HuH-7.5 (cell line): ENCODE results near the gene GREB1L.
A peak's percentile ranks its signal among the peaks of the same experiment; 100 is the strongest.
"Not testable (repeated sequence)": the region's sequence is repeated elsewhere in the genome, so short reads cannot be mapped to it uniquely, and the experiment has no call there.

Experiments
- DNase-seq: peaks from one replicate; pipeline ENCODE4 v3.0.0; 2011; ENCODE audit warnings: low spot score

Gene GREB1L

GRCh38 chr18:21264651-21265050 lies 22.6 kb downstream of the GREB1L start:
- DNase-seq = peak; percentile 31

GRCh38 chr18:21265971-21266673 lies 24.1 kb downstream of the GREB1L start:
- no peak for DNase-seq

GRCh38 chr18:21267400-21267799 lies 25.4 kb downstream of the GREB1L start:
- no peak for DNase-seq

- no peak for DNase-seq
Measured at GRCh38 chr18:21269349-21269748, 27.3 kb downstream of the GREB1L start.

GRCh38 chr18:21270453-21270852 lies 28.4 kb downstream of the GREB1L start:
- no peak for DNase-seq

- DNase-seq = no peak
Measured at GRCh38 chr18:21272016-21272579, 30.1 kb downstream of the GREB1L start.

GRCh38 chr18:21273568-21273967 lies 31.5 kb downstream of the GREB1L start:
- no peak for DNase-seq

- no peak for DNase-seq
Measured at GRCh38 chr18:21275645-21276044, 33.6 kb downstream of the GREB1L start.

GRCh38 chr18:21277578-21277977 lies 35.5 kb downstream of the GREB1L start:
- no peak for DNase-seq

GRCh38 chr18:21278218-21278617 lies 36.2 kb downstream of the GREB1L start:
- DNase-seq = not testable (repeated sequence)

- no peak for DNase-seq
Measured at GRCh38 chr18:21281603-21282002, 39.6 kb downstream of the GREB1L start.

GRCh38 chr18:21284540-21284939 lies 42.5 kb downstream of the GREB1L start:
- no peak for DNase-seq

- no peak for DNase-seq
Measured at GRCh38 chr18:21289827-21290226, 47.8 kb downstream of the GREB1L start.

- DNase-seq = no peak
Measured at GRCh38 chr18:21291106-21291505, 49.1 kb downstream of the GREB1L start.

- no peak for DNase-seq
Measured at GRCh38 chr18:21293479-21293878, 51.4 kb downstream of the GREB1L start.

- DNase-seq = no peak
Measured at GRCh38 chr18:21295101-21295500, 53.1 kb downstream of the GREB1L start.

GRCh38 chr18:21296045-21296444 lies 54.0 kb downstream of the GREB1L start:
- DNase-seq = no peak

GRCh38 chr18:21298351-21298750 lies 56.3 kb downstream of the GREB1L start:
- no peak for DNase-seq

GRCh38 chr18:21300035-21300907 lies 58.2 kb downstream of the GREB1L start:
- no peak for DNase-seq

- no peak for DNase-seq
Measured at GRCh38 chr18:21300908-21301200, 58.8 kb downstream of the GREB1L start.

GRCh38 chr18:21303445-21303844 lies 61.4 kb downstream of the GREB1L start:
- no peak for DNase-seq

- DNase-seq = no peak
Measured at GRCh38 chr18:21303895-21304294, 61.9 kb downstream of the GREB1L start.

- DNase-seq = no peak
Measured at GRCh38 chr18:21305621-21306020, 63.6 kb downstream of the GREB1L start.
